ENCODE measurements around the gene RAB34.

RAB34 gene

GRCh38 chr17:28710861-28711722 is 6.6 kb downstream of the RAB34 start:
- DNase-seq = peak; percentile 97

DNA sequence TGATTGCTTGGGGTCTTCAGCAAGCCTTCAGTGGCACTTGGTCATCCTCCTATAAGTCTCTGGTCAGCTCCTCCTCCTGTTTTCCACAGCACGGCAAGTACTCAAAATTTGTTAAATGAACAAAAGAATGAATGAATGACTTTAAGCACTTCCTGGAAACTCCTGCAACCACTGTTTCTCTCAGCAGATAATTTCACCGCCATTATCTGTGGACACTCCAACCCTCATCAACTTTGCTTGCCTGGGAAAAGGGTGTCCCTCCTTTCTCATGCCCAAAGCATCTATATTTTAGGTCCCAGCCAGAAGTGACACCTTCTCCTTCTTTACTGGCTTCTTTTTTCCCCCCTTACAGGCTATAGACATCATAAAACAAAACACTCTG is 10.3 kb downstream of the RAB34 start:
- no peak for DNase-seq

- DNase-seq = no peak
Observed at GRCh38 chr17:28706471-28707338, 11.0 kb downstream of the RAB34 start.

DNA sequence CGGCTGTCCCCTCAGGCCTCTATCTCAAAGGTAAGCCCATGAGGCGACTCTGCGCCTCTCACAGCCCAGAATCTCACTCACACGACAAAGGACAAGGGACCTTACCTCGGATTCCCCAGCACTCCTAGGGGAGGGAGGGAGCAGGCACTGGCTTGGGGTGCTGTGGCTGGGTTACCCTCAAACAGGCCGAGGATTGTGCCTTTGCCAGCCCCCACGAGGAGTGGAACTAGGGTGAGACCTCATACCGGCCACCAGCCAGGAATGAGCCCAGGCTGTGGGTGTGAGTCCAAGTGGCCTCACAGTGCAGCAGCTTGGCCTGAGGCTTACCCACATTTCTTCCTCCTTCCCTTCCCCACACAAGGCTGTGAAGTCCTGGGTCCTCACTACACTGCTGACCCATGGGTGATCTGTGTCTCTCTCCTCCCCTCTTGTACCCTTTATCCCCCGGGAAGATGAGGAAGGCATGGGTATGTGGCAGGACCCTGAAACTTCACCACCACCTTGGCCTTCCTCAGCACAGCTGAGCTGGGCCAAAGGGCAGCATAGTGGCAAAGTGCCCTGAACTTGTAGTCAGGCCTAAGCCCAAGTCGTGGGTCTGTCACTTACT is 11.8 kb downstream of the RAB34 start:
- no peak for DNase-seq

DNA sequence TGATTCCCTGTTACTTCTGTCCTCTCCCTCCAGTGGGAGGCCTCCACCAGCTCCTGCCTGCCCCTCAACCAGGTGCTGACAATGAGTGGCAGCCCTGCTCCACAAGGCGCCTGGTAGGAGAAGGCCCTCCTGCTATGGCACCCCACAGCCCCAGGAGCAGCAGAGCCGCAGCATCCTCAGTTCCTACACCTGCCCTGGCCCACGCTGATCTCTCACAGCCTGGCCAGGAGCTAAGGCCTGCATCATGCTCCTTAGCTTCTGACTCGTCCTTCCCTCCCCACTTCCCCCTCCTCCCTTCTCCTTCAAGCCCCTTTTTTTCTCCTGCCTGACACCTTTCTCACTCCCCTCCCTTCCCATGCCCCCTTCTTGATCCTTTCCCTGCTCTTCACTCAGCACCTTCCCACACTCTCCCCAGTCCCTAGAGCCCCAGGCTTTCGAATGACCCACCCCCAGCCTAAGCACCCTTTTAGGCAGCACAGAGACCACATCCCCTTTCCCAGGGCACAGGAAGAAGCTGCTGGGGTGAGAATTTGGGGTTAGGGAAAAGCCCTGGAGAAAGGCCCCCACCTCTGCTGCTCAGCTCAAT is 12.5 kb downstream of the RAB34 start:
- DNase-seq = no peak

GRCh38 chr17:28704219-28704858 is 13.3 kb downstream of the RAB34 start:
- no peak for DNase-seq

GRCh38 chr17:28703552-28704218 is 14.0 kb downstream of the RAB34 start:
- no peak for DNase-seq

- no peak for DNase-seq
Observed at GRCh38 chr17:28702752-28703150, 14.9 kb downstream of the RAB34 start.

DNA sequence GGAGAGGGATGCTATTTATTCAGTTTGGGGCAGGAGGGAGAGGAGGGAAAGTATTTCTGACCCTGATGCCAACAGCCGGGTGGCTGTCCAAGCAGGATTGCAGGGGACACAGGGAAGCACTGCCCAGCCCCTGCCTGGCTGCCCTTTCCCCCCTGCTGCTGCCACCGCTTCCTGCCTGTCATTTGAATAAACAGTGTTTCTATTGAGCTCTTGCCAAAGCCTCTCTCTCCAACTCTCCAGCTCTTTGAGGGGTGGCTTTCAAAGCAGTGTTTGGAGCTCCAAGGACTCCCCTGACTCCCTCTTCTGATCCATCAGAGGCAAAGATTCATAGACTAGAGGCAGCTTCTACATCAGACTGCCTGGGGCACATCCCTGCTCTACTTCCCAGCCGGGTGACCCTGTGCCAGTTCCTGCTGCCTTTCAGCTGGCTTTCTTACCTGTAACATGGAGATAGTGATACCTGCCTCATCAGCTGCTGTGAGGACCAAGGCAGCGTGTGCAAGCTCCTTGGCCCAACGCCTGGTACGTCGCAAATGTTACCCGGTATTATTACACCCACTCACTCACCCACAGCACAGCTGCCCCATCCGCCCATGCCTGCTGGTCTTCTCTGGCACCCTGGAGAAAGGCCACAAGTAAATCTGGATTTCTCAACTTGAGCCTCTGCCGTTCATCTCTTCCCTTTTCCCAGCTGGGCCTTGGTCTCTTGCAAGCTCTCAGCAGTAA is 15.5 kb downstream of the RAB34 start:
- no peak for DNase-seq

GRCh38 chr17:28700830-28701492 is 16.7 kb downstream of the RAB34 start:
- DNase-seq = no peak

DNA sequence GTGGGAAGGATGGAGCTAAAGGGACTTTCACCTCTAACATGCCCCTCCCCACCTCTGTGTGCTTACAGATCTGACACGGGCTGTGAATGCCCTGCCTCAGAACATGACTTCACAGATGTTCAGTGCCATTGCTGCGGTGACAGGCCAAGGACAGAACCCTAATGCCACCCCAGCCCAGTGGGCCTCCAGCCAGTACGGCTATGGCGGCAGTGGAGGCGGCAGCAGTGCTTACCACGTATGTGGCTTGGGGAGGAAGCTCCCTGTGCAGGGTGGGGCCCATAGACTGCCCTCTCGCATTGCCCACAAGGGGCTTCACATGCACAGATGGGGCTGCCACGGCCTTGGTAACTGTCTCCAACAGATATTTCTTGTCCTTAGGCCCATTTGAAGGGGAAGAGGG is 17.4 kb downstream of the RAB34 start:
- DNase-seq = no peak

- no peak for DNase-seq
Observed at GRCh38 chr17:28698253-28698941, 19.3 kb downstream of the RAB34 start.

GRCh38 chr17:28693869-28694268 is 23.8 kb downstream of the RAB34 start:
- no peak for DNase-seq

DNA sequence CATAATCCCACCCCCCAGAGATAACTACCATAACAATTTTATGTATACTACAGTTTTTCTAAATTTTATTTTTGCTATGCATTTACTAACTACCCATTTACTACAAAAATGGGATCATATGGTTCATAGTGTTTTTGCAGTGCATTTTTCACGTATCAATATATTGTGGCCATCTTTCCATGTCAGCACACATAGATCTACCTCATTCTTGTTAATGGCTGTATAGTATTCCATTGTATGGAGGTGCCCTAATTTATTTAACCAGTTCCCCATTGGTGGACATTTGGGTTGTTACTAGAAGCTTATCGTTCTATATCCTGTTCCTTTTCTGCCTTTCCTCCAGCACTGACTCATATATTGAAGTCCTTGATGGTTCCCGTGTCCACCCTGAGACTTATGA is 28.7 kb downstream of the RAB34 start:
- DNase-seq = no peak

DNA sequence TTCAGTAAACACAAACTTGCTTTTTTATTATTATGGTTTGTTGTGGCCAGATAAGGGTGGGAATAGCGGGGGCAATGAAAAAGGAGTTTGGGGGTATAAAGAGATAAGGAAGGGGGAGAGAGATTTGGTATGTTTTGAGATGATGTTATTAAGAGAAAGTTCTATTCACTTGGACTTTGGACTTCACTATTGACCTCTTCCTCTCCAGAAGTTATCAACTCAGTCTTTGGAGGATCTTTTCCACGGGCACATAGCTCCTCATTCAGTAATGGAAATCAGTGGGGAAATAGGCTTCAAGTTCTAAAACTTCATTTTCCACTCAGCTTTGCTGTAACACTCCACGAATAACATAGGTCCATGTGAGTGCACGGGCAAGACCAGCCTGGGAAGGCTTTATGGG is 29.2 kb downstream of the RAB34 start:
- no peak for DNase-seq

- no peak for DNase-seq
Observed at GRCh38 chr17:28686296-28686695, 31.4 kb downstream of the RAB34 start.

- DNase-seq = no peak
Observed at GRCh38 chr17:28685366-28685765, 32.3 kb downstream of the RAB34 start.

DNA sequence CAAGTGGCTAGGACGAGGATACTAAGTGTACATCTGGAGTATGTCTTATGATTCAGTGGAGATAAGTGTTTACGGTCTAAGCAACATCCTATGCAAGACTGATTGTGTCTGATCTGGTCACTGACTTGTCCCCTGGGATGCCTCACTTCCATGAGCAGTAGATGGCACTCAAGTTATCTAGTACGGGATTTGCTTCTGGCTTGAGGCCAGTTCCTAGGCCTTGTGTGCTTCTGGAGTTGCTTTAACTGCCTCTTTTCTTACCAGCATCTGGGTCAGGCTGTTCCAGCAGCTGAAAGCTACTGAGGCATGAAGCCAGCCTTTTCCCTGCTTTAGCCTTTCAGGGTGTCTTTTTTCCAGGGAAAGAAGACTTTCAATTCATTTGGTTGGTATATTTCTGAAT is 32.7 kb downstream of the RAB34 start:
- no peak for DNase-seq

DNA sequence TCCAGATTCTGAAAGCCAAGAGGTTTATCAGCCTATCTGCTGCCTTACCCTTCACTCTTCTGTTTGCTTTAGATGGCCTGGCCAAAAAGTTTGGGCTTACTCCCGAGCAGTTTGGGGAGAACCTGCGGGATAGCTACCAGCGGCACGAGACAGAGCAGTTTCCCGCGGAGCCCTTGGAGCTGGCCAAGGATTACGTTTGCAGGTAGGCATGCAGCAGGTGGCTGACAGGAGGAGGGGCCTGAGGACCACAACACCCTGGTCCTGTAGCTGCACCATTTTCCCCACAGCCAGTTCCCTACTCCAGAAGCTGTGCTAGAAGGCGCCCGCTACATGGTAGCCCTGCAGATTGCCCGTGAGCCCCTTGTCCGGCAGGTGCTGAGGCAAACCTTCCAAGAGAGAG is 35.0 kb downstream of the RAB34 start:
- no peak for DNase-seq

- no peak for DNase-seq
Observed at GRCh38 chr17:28675980-28676379, 41.7 kb downstream of the RAB34 start.
